GM21825 (cell line): ENCODE results near the gene LPCAT2.

Source experiments
- ATAC-seq: cut with Tn5 transposase; IDR thresholded peaks from one replicate; pipeline ENCODE4 v1.9.1; 2021; ENCODE audit warnings: mild to moderate bottlenecking, moderate library complexity; ENCODE audit not compliant: unreplicated experiment

LPCAT2 gene

GRCh38 chr16:55502801-55503366 lies 6.0 kb upstream of the LPCAT2 start:
- no peak for ATAC-seq

- ATAC-seq, result no peak
These were observed 4.9 kb upstream of the LPCAT2 start for GRCh38 chr16:55503726-55504550.

GRCh38 chr16:55505333-55506015 lies 3.4 kb upstream of the LPCAT2 start:
- no peak for ATAC-seq

- ATAC-seq, result no peak
These were observed 2.8 kb upstream of the LPCAT2 start for GRCh38 chr16:55506083-55506482.

- ATAC-seq, result no peak
These were observed 2.2 kb upstream of the LPCAT2 start for GRCh38 chr16:55506708-55507107.

GRCh38 chr16:55508271-55508921 lies 476 bp upstream of the LPCAT2 start:
- ATAC-seq, result no peak

GRCh38 chr16:55510185-55510805 lies 1.4 kb downstream of the LPCAT2 start:
- ATAC-seq, result no peak

- ATAC-seq, result no peak
These were observed 4.1 kb downstream of the LPCAT2 start for GRCh38 chr16:55512941-55513340.

- no peak for ATAC-seq
These were observed 4.7 kb downstream of the LPCAT2 start for GRCh38 chr16:55513616-55514015.

- ATAC-seq, result no peak
These were observed 6.2 kb downstream of the LPCAT2 start for GRCh38 chr16:55515111-55515510.

GRCh38 chr16:55521792-55522191 lies 12.9 kb downstream of the LPCAT2 start:
- ATAC-seq, result no peak

GRCh38 chr16:55526441-55526840 lies 17.6 kb downstream of the LPCAT2 start:
- no peak for ATAC-seq

GRCh38 chr16:55527885-55528284 lies 19.0 kb downstream of the LPCAT2 start:
- no peak for ATAC-seq

GRCh38 chr16:55529018-55529417 lies 20.1 kb downstream of the LPCAT2 start:
- ATAC-seq, result no peak

GRCh38 chr16:55530316-55530856 lies 21.5 kb downstream of the LPCAT2 start:
- ATAC-seq, result no peak

GRCh38 chr16:55532227-55532626 lies 23.4 kb downstream of the LPCAT2 start:
- ATAC-seq, result no peak

GRCh38 chr16:55534756-55535155 lies 25.9 kb downstream of the LPCAT2 start:
- no peak for ATAC-seq

GRCh38 chr16:55539049-55539448 lies 30.2 kb downstream of the LPCAT2 start:
- no peak for ATAC-seq

- ATAC-seq, result no peak
These were observed 30.6 kb downstream of the LPCAT2 start for GRCh38 chr16:55539488-55539887.

GRCh38 chr16:55540221-55540620 lies 31.3 kb downstream of the LPCAT2 start:
- ATAC-seq, result no peak
